GM19035 (cell line): ENCODE data around the gene ASF1A.

Source experiments
- ATAC-seq: cut with Tn5 transposase; IDR thresholded peaks from one replicate; pipeline ENCODE4 v1.9.1; 2021; ENCODE audit not compliant: unreplicated experiment

Gene ASF1A

DNA sequence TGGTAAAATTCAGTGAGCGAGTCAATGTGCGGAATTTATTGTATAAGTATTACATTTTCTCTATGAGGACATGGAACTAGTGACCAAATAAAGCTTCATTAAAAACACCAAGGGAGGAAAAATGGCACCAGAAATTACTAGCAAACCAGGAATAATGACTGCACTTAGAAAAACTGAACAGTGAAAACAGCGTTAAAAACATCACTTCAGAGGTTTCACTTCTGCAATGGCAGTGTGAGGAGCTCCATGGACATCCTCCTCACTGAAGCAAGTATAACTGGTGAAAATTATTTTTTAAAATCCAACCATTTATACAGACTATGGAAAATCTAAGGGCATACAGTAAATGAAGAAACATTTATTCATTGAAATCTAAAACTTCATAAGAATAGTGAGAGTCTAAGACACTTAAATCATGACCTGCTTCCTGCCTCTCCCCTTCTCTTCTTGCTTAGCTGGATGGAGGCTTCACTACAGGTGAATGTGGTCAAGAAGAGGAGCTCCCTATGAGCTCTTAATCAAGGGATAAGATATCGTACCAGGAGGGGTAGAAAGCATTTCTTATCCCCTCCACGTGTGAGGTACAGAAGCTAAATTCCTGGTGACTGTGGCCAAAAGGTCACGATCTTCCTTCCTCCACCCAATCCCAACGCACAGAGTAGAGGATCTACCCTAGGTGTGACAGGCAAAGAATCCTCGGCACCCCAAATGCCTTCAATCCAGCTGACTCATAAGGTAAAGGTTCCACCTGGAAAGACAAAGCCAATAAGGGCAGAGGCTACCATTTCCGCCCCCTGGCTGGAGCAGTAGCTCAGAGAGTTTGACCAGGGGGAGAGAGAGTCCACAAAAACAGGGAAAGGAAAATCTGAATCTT, 12.3 kb upstream of the ASF1A start:
- peak; percentile 82 for ATAC-seq

DNA sequence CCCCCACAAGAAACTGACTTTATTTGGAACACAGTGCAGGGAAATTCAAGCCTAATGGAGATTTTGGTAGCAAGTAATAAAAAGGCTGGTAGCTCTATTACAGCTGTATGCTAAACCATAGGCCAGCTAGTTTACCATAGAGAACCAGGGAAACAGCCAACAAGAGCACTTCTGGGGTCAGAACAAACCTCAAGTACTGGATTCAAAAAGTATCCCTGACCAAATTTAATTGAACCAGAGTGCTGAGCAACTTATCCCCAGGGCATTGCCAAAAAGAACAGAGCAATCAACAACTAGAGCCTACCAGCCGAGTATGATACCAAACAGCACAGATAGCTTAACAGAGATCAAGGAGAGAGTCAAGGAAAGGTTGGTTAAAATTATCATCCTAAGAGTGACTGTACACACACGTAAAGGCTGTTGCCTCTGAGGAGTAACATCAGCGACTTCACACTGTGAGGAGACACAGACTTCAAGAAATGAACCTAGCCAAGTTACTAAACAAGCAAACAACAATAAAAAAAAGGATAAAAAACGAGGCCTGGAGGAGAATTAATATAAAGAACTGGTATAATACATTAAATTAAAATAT, 11.5 kb upstream of the ASF1A start:
- ATAC-seq: no peak

DNA sequence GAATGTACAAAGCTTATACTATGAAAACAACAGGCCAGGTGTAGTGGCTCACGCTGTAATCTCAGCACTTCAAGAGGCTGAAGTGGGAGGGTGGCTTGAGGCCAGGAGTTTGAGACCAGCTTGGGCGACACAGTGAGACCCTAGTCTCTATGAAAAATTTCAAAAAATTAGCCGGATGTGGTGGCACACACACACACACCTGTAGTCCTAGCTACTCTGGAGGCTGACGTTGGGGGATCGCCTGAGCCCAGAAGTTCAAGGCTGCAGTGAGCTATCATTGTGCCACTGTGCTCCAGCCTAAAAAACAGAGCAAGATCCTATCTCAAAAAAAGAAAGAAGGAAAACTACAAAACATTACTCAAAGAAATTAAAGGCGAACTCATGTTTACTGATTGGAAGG, 7.3 kb upstream of the ASF1A start:
- no peak for ATAC-seq

DNA sequence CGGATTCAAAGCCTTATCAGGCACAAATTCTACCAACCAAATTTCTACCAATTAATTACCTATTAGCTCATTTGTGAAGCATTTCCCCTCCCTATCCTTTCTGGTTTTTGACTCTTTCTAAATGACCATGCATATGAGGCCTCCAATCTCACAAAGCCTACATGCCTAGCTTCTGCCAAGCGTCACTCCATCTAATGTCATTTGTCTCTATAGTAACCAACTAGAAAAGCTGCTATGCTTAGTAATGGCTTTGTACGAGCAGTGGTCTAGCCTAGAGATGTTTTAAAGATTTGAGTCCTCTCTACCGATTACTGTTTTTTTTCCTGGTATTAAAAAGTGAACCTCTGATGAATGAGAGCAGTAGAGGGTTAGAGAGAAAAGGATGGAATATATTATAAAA, 4.8 kb upstream of the ASF1A start:
- no peak for ATAC-seq

DNA sequence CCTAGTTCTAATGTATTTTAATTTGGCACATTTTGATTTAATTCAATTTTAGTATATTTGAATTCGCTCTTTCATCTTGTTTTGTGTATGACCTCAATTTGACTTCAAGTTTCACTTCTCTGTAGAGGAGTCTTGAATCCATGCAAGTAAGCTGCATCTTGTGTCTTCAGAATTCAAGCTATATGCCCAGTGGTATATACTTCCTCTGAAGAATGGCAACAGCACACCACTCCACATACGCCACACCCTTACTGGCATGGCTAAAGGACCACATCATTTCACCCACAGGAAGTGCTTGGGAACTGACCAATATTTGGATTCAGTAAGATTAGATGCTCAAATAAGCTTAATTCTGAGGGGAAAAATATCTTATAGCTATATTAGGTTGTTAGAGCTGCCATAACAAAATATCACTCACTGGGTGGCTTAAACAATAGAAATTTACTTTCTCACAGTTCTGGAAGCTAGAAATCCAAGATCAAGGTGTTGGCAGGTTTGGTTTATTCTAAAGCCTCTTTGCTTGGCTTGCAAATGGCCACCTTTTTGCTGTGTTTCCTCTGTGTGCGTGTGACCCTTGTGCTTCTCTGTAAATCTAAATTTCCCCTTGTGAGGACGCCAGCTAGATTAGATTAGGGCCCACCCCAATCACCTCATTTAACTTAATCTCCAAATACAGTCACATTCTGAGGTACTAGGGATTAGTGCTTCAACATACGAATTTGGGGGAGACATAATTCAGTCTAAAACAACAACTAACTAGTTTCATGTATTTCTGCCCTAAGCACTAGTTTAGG, 2.8 kb upstream of the ASF1A start:
- no peak for ATAC-seq

DNA sequence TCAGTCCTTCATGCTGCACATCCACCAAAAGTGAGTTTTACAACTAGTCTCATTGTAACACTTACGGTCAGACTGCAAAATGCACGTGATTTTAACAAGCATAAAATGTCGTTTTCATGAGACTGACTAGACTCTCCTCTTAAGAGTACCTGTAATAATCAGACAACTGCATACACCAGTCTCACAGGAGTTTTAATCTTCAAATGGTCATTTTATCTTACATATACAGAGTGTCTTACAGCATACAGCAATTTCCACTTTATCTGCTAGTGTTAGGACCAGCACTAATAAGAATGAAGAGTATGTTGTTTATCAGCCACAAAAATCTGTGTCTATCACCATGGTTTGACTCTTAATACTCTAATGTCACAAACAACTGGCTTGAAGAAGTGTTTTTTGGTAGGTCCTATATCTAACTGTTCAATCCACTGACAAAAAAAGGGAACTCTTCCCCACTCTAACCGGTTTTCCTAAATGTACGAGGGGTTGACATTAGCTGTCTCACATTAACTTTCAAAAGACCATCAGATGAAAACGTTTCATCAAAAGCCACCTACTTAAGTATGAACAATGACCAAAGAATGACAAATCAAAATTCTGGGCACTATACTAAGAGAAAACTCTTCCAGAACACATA, 1.5 kb upstream of the ASF1A start:
- ATAC-seq: no peak

DNA sequence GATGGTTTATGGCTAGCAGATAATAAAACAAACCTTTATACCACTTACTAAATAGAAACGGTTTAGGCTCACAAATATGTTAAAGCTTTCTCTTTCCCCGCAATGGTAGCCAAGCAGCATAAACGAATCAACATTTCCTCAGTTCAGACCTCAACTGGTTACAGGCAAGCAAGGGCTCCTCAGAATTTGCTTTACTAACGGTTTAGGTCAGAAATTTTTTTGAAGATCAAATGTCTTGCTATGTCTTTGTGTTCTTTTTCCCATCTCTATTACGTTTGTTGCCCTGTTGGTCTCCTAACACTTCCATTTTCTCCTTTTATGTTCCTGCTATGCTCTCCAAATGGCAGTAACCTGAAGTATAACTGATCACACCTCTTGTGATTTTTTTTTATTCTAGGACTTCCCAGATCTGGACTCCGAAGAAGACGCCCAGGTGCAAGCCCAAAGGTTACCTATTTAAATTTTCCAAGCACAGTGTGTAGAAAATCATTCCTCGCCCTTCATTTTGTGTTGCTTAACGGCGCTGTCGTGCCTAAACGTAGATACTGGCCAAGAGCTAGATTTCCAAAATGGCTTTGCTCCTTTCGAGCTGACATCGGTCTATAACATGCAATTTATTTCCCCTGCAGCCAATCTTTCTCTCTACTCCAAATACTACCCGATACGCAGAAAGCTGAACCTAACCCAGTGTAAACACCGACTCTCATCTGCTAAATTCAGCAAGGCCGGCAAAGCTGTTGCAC, 717 bp upstream of the ASF1A start:
- peak; percentile 18 for ATAC-seq

DNA sequence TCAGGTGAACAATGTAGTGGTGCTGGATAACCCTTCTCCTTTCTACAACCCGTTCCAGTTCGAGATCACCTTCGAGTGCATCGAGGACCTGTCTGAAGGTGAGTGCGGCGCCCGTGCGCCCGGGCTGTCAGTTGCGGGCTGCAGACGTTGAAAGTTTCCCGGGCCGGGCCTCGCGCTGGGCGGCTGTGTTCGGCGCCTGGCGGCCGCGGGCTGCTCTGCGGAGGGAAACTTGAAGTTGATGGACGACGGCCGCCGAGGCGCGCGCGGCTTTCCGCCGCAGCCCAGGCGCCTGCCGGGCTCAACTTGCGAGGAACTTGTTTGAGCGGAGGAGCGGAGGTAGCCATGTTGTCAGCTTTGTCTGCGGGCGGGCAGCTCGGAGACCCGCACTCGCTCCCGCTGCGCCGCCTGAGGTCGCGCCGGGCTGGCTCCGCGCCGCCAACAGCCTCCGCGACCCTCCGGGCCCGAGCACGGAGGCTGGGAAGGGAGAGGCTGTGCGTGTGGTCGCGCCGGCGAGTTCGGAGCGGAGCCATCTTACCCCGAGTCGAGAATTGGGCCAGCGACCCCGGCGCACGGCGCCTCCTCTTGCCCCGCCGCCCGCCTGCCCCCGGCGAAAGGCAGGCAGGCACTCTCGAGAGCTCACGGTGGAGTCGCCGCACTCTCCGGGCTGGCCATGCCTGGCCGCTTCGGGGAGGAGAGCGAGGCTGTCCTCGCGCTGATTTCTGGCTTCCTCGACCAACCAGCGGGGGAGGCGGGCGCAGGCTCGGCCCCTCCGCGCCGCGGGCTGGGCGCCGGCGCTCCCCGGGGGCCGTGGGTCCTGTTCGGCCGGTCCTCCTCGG, 691 bp downstream of the ASF1A start:
- ATAC-seq: peak; percentile 36

DNA sequence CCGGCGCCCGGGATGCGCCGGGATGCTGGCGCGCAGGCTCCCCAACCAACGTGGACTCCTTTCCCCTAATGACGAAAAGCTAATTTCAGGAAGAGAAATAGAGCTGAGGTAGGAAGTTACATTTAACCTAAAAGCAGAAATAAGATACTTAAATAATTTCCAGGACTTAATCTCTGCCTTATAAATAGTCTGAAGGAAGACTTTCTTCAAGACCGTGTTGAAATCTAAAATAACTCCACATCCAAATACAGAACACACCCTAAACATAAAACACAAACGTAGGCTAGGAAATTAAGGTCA, 1.3 kb downstream of the ASF1A start:
- no peak for ATAC-seq

DNA sequence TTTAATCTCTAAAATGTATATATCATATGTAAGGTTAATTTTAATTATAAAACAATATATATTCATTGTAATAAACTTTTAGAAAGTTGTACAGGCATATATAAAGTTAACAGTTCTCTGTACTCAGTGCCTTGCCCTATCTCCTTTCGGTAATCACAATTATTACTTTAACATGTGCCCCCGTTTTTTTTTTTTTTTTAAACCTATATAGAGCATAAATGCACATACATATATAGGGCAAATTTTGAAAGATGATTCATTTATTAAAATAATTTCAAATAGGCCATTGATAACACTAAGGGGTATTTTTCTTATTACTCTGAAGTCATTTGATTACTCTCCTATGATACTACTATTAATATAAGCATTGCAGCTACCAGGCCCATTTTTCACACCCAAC, 1.9 kb downstream of the ASF1A start:
- no peak for ATAC-seq

DNA sequence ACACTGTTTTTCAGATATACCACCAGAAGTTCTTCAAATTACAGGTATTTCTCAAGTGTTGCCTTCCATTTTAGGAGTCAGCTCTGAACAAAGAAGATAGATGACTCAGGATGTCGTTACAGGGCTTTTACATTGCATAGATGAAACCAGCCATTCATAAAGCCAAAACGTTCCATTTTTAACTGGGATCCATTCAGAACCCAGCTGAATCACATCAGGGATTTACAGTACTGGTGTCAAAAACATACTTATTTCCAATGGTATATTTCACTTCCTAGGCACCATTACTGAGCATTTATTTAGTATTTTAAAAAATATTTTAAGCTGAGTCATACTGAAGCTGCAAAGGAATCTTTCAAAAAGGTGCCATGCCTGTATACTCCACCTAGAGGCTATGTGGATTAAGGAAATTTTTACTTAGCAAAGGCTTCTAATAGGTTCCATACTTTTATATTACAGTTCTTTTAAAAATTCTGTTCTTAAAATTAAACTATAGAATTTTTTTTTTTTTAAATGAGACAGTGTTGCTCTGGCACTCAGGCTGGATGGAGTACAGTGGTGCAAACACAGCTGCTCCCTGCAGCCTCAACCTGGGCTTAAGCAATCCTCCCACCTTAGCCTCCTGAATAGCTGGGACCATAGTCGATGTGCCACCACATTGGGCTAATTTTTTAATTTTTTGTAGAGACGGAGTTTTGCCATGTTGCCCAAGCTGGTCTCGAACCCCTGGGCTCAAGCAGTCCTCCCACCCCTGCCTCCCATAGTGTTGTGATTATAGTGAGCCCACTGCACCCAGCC, 2.6 kb downstream of the ASF1A start:
- ATAC-seq: peak; percentile 15

DNA sequence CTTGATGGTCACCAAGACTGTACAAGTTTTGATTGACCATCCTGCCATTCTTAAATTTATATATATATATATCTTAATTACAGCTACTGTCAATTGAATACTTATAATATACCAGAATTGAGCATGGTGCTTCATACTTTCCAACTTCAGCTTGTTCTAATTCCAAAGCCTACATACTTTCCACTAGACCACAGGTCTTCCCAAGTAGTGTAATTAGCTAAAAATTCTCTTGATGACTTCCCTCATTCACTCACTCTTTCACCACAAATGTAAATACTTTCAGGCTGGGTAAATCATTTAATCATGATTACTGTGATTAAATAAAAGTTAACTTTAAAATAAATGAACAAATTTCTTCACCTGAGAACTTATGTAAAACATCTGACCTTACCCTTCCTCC, 3.4 kb downstream of the ASF1A start:
- ATAC-seq: no peak

DNA sequence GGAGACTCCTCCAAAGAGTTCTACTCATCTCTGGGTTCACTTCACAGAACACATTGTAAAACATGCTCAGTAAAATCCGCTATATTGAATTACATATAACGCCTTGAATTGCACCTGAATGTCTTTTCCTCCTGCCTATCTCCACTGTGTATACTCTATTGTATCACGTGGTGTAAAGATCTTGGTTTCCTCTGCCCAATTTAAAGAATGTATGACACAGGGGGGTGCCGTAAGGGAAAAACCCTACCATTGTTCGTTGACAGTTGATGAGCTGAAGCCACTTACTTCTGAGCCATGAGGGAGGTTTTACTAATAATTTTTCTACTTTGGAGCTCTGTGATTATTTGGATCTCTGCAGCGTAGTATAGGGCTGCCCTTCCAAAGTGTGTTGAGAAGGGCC, 6.0 kb downstream of the ASF1A start:
- no peak for ATAC-seq

DNA sequence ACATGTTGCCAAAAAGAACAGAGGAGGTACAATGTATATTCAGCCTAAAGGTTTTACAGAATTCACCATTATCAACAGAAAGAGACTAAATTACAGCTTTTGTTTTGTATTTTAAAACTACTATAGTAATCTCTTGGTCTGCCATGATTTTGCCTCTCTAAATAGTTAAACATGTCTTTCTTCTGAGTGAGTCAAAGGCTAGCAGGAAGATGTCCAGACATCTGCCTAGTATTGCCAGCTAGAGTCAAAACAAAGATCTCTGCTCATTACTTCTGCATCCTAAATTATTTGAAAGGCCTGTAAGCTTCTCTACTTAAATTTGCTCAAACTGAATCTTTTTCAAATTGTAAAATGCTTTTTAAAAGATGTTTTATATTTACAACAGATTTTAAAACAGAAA, 8.8 kb downstream of the ASF1A start:
- ATAC-seq: no peak

DNA sequence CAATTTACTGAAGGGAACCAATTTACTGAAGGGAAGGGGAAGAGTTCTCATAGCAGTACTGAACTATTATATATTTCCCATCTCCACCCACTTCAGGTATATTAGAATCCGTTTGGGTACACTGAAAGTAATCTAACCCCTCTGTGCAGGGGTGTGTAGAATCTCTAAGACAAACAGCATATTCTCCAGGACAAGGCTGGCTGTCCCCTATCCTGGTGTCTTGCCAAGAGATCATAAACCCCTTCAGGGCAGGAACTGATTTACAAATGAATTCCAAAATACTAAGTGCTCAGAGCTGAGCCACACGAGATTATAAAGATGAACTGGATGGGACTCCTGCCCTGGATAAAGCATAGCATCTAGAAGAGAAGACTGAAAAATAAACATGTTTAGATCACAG, 9.2 kb downstream of the ASF1A start:
- no peak for ATAC-seq

DNA sequence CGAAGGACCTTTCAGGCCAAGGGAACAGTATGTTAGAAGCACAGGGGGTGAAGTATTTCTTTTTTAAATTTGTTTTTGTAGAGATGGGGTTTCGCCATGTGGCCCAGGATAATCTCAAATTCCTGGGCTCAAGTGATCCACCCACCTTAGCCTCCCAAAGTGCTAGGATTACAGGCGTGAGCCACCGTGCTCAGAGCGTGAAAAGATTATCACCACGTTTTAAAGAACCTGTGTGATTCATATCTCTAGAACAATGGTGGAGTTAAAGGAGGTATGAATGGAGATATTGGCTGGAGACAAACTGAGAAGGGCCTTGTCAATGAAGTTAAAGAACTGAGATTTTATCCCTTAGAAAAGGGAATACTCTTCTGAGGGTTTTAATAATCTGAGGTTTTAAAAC, 9.7 kb downstream of the ASF1A start:
- no peak for ATAC-seq

DNA sequence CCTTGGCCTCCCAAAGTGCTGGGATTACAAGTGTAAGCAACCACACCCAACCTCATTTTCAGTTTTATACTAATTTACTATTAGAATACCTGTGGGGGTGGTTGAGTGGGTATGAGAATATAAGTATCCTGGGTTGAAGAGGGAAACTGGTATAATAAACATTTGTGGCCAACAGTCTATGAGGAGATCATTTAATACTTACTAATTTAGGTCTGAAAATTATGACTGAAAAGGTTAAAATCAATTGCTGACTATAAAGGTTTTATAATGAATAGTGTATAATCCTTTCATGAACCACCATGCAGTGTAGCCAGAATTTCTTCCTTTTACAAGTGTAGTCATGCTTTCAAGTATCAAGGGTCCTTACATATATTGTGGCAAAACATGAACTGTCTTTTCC, 11.1 kb downstream of the ASF1A start:
- no peak for ATAC-seq

DNA sequence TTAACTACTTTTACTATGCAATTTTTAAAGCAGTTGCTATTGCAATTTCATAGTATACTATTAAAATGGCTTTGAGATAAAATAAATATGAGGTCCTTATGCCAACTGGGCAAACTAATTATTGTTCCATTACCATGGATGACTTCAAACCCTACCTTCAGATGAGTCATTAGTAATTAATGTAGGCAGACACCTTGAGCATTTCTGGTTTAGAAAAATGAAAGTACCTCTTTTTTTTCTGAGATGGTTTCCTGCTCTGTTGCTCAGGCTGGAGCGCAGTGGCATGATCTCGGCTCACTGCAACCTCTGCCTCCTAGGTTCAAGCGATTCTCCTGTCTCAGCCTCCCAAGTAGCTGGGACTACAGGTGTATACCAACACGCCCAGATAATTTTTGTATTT, 11.9 kb downstream of the ASF1A start:
- ATAC-seq: no peak

DNA sequence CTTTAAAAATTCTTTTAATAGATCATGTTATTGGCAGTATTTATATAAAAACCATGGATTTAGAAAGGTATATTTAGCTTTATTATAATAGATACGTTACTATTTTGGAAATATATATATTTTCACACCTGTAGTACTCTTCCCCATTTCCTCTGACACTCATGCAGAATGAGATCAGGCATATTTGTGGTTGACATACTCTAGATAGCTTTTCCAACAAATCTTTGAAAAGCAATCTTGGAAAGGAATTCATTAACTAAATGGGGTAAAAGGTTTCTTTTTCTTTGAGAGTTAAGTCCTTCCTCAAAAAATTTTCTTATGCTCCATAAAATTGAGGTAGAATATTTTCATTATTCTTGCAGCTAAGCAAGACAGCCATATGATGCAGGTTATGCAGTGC, 14.5 kb downstream of the ASF1A start:
- ATAC-seq: no peak
